SK-N-SH (cell line): ENCODE measurements around the gene CBFA2T3. TPM values are rescaled to one million over a fixed set of nuclear protein-coding genes. Genes with fewer than 3 reads are reported as not detected.

ENCODE experiments used
- CTCF ChIA-PET: fragments of 300-600, 350-600 bp; formaldehyde crosslinking; extraction: SDS; loops from one replicate; lab custom pipeline; 2021; lab: Yijun Ruan, JAX
- POLR2A ChIA-PET: fragments of 350-600 bp; sonication (Branson Sonifier 250); formaldehyde crosslinking; extraction: SDS; loops from one replicate; lab custom pipeline; 2020; ENCODE audit warnings: antibody characterized with exemption, inconsistent platforms; lab: Yijun Ruan, JAX
- DNase-seq: peaks from one replicate; pipeline ENCODE4 v3.0.0; 2012
- H2AFZ ChIP-seq: fragments of 200-600 bp; sonication (generic); 2 replicates; pipeline ENCODE4 v1.8.1; 2016; ENCODE audit warnings: antibody characterized with exemption, mild to moderate bottlenecking, low read depth
- H3F3A ChIP-seq: fragments of 200-600 bp; sonication (generic); replicated peaks from 2 replicates; pipeline ENCODE3; 2016; ENCODE audit warnings: antibody characterized with exemption, mild to moderate bottlenecking; ENCODE audit not compliant: insufficient read depth
- H3K27ac ChIP-seq, 2 experiments: fragments of 200-500 bp in 1 of 2; fragments of 200-600 bp in 1 of 2; sonication (Bioruptor generic) in 1 of 2; sonication (generic), shearing (Covaris generic) in 1 of 2; 2 replicates each; pipeline versions ENCODE4 v1.5.1 to v1.6.1; 2014 to 2016; ENCODE audit warnings: low read depth in 2 of 2, inconsistent platforms in 1 of 2, low read length in 1 of 2, mild to moderate bottlenecking in 1 of 2, mixed read lengths in 1 of 2
- H3K27me3 ChIP-seq: fragments of 200-600 bp; sonication (generic), shearing (Covaris generic); 2 replicates; pipeline ENCODE4 v1.6.1; 2016; ENCODE audit warnings: mixed run types; ENCODE audit not compliant: insufficient read depth
- H3K36me3 ChIP-seq, 2 experiments: fragments of 200-500 bp in 1 of 2; fragments of 200-600 bp in 1 of 2; sonication (Bioruptor generic) in 1 of 2; sonication (generic) in 1 of 2; replicated peaks in 1 of 2; 2 replicates each; pipeline versions ENCODE3 to v1.5.1; 2014 to 2016; ENCODE audit warnings: low read length in 1 of 2, mild to moderate bottlenecking in 1 of 2; ENCODE audit not compliant: insufficient read depth in 2 of 2, control insufficient read depth in 1 of 2
- H3K4me1 ChIP-seq, 2 experiments: fragments of 200-500 bp in 1 of 2; fragments of 200-600 bp in 1 of 2; sonication (Bioruptor generic) in 1 of 2; sonication (generic), shearing (Covaris generic) in 1 of 2; 2 replicates each; pipeline versions ENCODE4 v1.5.1 to v1.6.1; 2014 to 2016; ENCODE audit warnings: low read depth in 1 of 2, low read length in 1 of 2, mixed run types in 1 of 2; ENCODE audit not compliant: insufficient read depth in 2 of 2, control insufficient read depth in 1 of 2
- H3K4me2 ChIP-seq: fragments of 200-600 bp; sonication (generic), shearing (Covaris generic); 2 replicates; pipeline ENCODE4 v1.6.1; 2017; ENCODE audit warnings: mixed run types
- H3K4me3 ChIP-seq, 2 experiments: fragments of 200-500 bp in 1 of 2; fragments of 200-600 bp in 1 of 2; sonication (Bioruptor generic) in 1 of 2; sonication (generic), shearing (Covaris generic) in 1 of 2; 2 replicates each; pipeline versions ENCODE4 v1.5.1 to v1.8.1; 2014 to 2016; ENCODE audit warnings: low read depth in 2 of 2, inconsistent platforms in 1 of 2, low read length in 1 of 2, mild to moderate bottlenecking in 1 of 2, mixed read lengths in 1 of 2, moderate library complexity in 1 of 2
- H3K79me2 ChIP-seq: fragments of 200-600 bp; sonication (generic); 2 replicates; pipeline ENCODE4 v1.8.1; 2017; ENCODE audit warnings: mild to moderate bottlenecking; ENCODE audit not compliant: insufficient read depth
- H3K9ac ChIP-seq: fragments of 200-600 bp; sonication (generic); 2 replicates; pipeline ENCODE4 v1.6.1; 2017; ENCODE audit warnings: mixed run types
- H3K9me2 ChIP-seq: fragments of 200-600 bp; sonication (generic); 2 replicates; pipeline ENCODE4 v1.6.1; 2017; ENCODE audit warnings: mixed run types
- H3K9me3 ChIP-seq: fragments of 200-600 bp; sonication (generic); 2 replicates; pipeline ENCODE4 v1.6.1; 2017; ENCODE audit warnings: mixed run types, mild to moderate bottlenecking, moderate library complexity
- H4K20me1 ChIP-seq: fragments of 200-600 bp; sonication (generic); 2 replicates; pipeline ENCODE4 v1.6.1; 2017; ENCODE audit warnings: mild to moderate bottlenecking, mixed run types; ENCODE audit not compliant: insufficient read depth
- ELF1 ChIP-seq: IDR thresholded peaks from 2 replicates; pipeline ENCODE4 v1.4.0; 2012
- FOXJ3 ChIP-seq: sonication (generic); formaldehyde crosslinking; IDR thresholded peaks from 2 replicates; pipeline ENCODE4 v1.5.1; 2020; ENCODE audit warnings: mild to moderate bottlenecking, missing genetic modification reagents
- FOXM1 ChIP-seq: IDR thresholded peaks from 2 replicates; pipeline ENCODE4 v1.4.0; 2012; ENCODE audit warnings: low read depth, mild to moderate bottlenecking
- GABPA ChIP-seq: IDR thresholded peaks from 2 replicates; pipeline ENCODE4 v1.4.0; 2012; ENCODE audit warnings: low read depth, mild to moderate bottlenecking
- GATA2 ChIP-seq: sonication (generic); formaldehyde crosslinking; IDR thresholded peaks from 2 replicates; pipeline ENCODE4 v1.5.0; 2020; ENCODE audit warnings: mild to moderate bottlenecking, missing genetic modification reagents
- JUND ChIP-seq: IDR thresholded peaks from 2 replicates; pipeline ENCODE4 v1.4.0; 2012
- RAD21 ChIP-seq: IDR thresholded peaks from 2 replicates; pipeline ENCODE4 v1.6.1; 2012; ENCODE audit warnings: mild to moderate bottlenecking, low read length
- RCOR1 ChIP-seq: fragments of 150-350 bp; IDR thresholded peaks from 2 replicates; pipeline ENCODE4 v1.6.1; 2017; ENCODE audit warnings: antibody characterized with exemption, low read length
- REST ChIP-seq: IDR thresholded peaks from 2 replicates; pipeline ENCODE4 v1.6.1; 2012; ENCODE audit warnings: mild to moderate bottlenecking, low read depth, low read length, moderate library complexity
- RXRA ChIP-seq: IDR thresholded peaks from 2 replicates; pipeline ENCODE4 v1.4.0; 2012; ENCODE audit warnings: low read depth, mild to moderate bottlenecking, borderline replicate concordance
- SMC3 ChIP-seq: IDR thresholded peaks from 2 replicates; pipeline ENCODE4 v1.6.1; 2012; ENCODE audit warnings: low read depth, low read length, improper control_type of control experiment
- TAF1 ChIP-seq: IDR thresholded peaks from 2 replicates; pipeline ENCODE4 v1.6.1; 2012; ENCODE audit warnings: low read depth, mild to moderate bottlenecking, low read length, moderate library complexity, borderline replicate concordance
- TCF12 ChIP-seq: IDR thresholded peaks from 2 replicates; pipeline ENCODE4 v1.4.0; 2012
- YY1 ChIP-seq: IDR thresholded peaks from 2 replicates; pipeline ENCODE4 v1.4.0; 2012; ENCODE audit warnings: low read depth, mild to moderate bottlenecking
- ZBTB33 ChIP-seq: IDR thresholded peaks from 2 replicates; pipeline ENCODE4 v1.4.0; 2012; ENCODE audit warnings: low read depth, borderline replicate concordance
- WGBS: methylation state at CpG from one replicate; pipeline ENCODE4 v1.1.6; 2017; ENCODE audit warnings: low lambda C conversion rate; 5-methylcytosine and 5-hydroxymethylcytosine counted together
- polyA plus RNA-seq, 3 experiments: library from polyadenylated mRNA; depleted of rRNA; stranded (reverse); fragments of >200 nt; gene quantifications; 2 replicates each; pipeline ENCODE4 v1.2.3, GENCODE V29; 2012

CBFA2T3 gene
- polyA plus RNA-seq, 1 of the 3 experiments (the other 2 are of a cell fraction) = not detected

- TF ChIP-seq GABPA (no peak), JUND (no peak), ELF1 (no peak), SMC3 (no peak), FOXJ3 (CRISPR knock-in tag) (no peak), RCOR1 (no peak), ZBTB33 (no peak), REST (no peak), FOXM1 (no peak)
Measured at GRCh38 chr16:88936556-88937205, 40.3 kb downstream of the CBFA2T3 start (continued).

- no peak overlapping the region for H3K4me2 ChIP-seq
- H3K36me3 ChIP-seq = no peaks in the 10 kb centered on the region
- H2AFZ ChIP-seq = no peak overlapping the region
- TF ChIP-seq TAF1 = no peak
- no peak for TF ChIP-seq RCOR1
- TF ChIP-seq RXRA = no peak
- no peak for TF ChIP-seq GATA2 (CRISPR knock-in tag)
- no peak for TF ChIP-seq RAD21
- TF ChIP-seq TCF12 = no peak
- no peak for TF ChIP-seq FOXJ3 (CRISPR knock-in tag)
- no peak for TF ChIP-seq YY1
- DNase-seq = no peak
- H3K4me3 ChIP-seq = no peak overlapping the region
- 0 out of 2 replicates have a peak, but pooled peaks cover 4% of the 10 kb centered on the region for H4K20me1 ChIP-seq
- no peak overlapping the region for H3K9ac ChIP-seq
- ChIA-PET POLR2A (no interaction called here), CTCF (interaction anchor here (0.7 to 1.5 kb wide), 4 partner anchors 10 to 231 kb away, joined by 3 to 5 read pairs (median 4); no protein-coding TSS in a partner anchor)
- H3K79me2 ChIP-seq = no peaks in the 10 kb centered on the region
- H3F3A ChIP-seq = peaks cover 3% of the 10 kb centered on the region
- peaks cover 0 to 19% of the 10 kb centered on the region in 2 experiments; a peak in 1 of 4 replicates for H3K4me1 ChIP-seq
- WGBS = 5% methylated on average over 4 of the region's 19 CpGs
- no peak overlapping the region for H3K27ac ChIP-seq
- H3K9me3 ChIP-seq = no peaks in the 10 kb centered on the region
- no peaks in the 10 kb centered on the region for H3K9me2 ChIP-seq
- H3K27me3 ChIP-seq = peaks cover 91% of the 10 kb centered on the region
Measured at GRCh38 chr16:88936008-88936555, 40.9 kb downstream of the CBFA2T3 start.
